Uterus (tissue), 2 donors: ENCODE results near the gene MED29.

Experiments
- POLR2A ChIP-seq, 2 donors: fragments of 450-650 bp; IDR thresholded peaks; one replicate each; pipeline ENCODE4 v1.6.1; 2016; ENCODE audit warnings: antibody characterized with exemption in 2 of 2, mild to moderate bottlenecking in 1 of 2, moderate library complexity in 1 of 2
- TF ChIP-seq, protein P1 (sequence below), 4 experiments: fragments of 200-600 bp in 2 of 4; fragments of 450-650 bp in 2 of 4; sonication (generic) in 2 of 4; IDR thresholded peaks; one replicate each; pipeline ENCODE4 v1.5.1; 2016 to 2019; ENCODE audit warnings: antibody characterized with exemption in 4 of 4, mild to moderate bottlenecking in 2 of 4, moderate library complexity in 1 of 4

DNA sequence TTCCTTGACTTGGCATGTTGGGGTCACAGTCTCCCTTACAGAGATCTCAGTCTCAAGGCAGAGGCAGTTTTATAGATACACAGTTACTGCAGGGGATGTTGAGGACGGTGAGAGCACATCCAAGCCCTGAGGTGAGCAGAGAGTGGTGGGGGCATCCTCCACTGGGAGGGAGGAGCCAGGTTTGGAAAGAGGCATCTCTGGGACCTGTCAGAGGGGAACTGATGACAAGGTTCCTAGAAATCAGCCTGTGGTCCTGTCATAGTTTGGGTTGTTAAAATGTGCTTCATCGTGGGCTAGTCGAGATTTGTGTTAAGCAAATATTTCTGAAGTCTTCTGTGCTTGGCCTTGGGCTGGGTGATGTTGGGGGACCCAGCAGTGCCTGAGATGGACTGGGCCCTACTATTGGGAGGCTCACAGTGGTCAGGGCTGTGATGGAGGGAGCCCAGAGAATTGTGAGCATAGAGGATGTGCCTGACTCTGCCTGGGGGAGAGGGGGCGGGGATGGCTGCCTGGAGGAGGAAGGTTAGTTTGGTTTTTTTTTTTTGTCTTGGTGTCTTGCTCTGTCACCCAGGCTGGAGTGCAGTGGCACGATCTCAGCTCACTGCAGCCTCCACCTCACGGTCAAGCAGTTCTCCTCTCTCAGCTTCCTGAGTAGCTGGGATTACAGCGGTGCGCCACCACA lies 58.1 kb downstream of the MED29 start:
- no peak for TF ChIP-seq POLR2A (IDR thresholded peaks at IDR 0.05)
- TF ChIP-seq, protein P1, sequence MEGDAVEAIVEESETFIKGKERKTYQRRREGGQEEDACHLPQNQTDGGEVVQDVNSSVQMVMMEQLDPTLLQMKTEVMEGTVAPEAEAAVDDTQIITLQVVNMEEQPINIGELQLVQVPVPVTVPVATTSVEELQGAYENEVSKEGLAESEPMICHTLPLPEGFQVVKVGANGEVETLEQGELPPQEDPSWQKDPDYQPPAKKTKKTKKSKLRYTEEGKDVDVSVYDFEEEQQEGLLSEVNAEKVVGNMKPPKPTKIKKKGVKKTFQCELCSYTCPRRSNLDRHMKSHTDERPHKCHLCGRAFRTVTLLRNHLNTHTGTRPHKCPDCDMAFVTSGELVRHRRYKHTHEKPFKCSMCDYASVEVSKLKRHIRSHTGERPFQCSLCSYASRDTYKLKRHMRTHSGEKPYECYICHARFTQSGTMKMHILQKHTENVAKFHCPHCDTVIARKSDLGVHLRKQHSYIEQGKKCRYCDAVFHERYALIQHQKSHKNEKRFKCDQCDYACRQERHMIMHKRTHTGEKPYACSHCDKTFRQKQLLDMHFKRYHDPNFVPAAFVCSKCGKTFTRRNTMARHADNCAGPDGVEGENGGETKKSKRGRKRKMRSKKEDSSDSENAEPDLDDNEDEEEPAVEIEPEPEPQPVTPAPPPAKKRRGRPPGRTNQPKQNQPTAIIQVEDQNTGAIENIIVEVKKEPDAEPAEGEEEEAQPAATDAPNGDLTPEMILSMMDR (IDR thresholded peaks at IDR 0.05): no peak
